ENCODE results near the gene MYO9B. TPM values are rescaled to one million over a fixed set of nuclear protein-coding genes. Genes with fewer than 3 reads are reported as not detected.
"Not testable (repeated sequence)": the region's sequence is repeated elsewhere in the genome, so short reads cannot be mapped to it uniquely, and the experiment has no call there.

MYO9B gene
- total RNA-seq, 4 donors from 2014 or later: 102 to 246 (median 151) TPM

DNA sequence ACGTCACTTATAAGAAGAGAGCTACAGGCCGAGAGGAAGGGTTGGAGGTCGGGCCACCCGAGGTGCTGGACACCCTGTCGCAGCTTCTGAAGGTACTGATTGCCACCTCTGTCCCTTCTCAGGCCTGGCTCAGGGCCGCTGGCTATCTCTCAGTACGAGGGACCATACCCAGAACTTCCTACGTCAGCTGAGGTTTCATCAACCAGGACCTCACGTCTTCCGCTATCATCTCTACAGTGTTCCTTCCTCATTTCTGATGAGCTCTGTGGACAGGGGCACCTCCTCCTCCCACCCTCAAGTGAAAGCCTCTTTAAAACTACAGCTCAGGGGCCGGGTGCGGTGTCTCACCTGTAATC, 81.3 kb downstream of the MYO9B start:
- H3K36me3 ChIP-seq: peaks cover 0 to 68% (median 33%) of the 10 kb centered on the region in 4 donors
- no peaks in the 10 kb centered on the region for H3K27me3 ChIP-seq
- no peak for DNase-seq
- intact Hi-C loops (cut with DNase I; ENCODE audit: low total_unique reads) (loop anchor here (5.0 kb wide), 1 partner anchor 440 kb away; the partner anchor contains the start of gene NWD1), in situ Hi-C loops (cut with MboI; ENCODE audit: low pct_ligation_motif_present in 1 of 4, low pct_unique_long_range_greater_than_20kb in 1 of 4, low sequenced_read_pairs in 3 of 4) (no loop called here)
- no peaks in the 10 kb centered on the region for H3K4me1 ChIP-seq
- 86 to 95% methylated on average over 5 to 12 of the region's 12 CpGs for WGBS, 2 donors (ENCODE audit: low coverage in 1 of 2)
- no peak overlapping the region for H3K4me3 ChIP-seq
- no peaks in the 10 kb centered on the region for H3K9me3 ChIP-seq
- H3K27ac ChIP-seq: no peak overlapping the region
- no peak for TF ChIP-seq POLR2A (IDR thresholded peaks at IDR 0.05)

DNA sequence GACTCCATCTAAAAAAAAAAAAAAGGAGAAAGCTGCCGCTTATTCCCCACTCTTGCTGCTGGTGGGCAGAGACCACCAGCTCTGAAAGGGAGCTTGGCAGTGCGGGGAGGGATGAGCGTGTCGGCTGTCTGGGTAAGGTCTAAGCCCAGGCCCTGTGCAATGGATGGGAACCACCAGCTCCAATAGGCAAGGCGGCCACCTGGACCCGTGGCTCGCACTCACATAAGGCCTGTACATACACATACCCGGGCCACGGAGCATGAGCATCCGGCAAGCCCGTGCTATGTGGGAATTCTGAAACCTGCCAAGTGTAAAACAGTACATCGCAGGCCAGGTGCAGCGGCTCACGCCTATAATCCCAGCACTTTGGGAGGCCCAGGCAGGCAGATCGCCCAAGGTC, 83.0 kb downstream of the MYO9B start:
- DNase-seq: no peak
- no peaks in the 10 kb centered on the region for H3K27me3 ChIP-seq
- 90% methylated on average over 15 of the region's 15 CpGs; no CpG with 5 or more reads in 1 of the 2 donors for WGBS, 2 donors (ENCODE audit: low coverage in 1 of 2)
- H3K27ac ChIP-seq: no peak overlapping the region
- no peaks in the 10 kb centered on the region for H3K4me1 ChIP-seq
- H3K9me3 ChIP-seq: no peaks in the 10 kb centered on the region
- TF ChIP-seq, protein P1, sequence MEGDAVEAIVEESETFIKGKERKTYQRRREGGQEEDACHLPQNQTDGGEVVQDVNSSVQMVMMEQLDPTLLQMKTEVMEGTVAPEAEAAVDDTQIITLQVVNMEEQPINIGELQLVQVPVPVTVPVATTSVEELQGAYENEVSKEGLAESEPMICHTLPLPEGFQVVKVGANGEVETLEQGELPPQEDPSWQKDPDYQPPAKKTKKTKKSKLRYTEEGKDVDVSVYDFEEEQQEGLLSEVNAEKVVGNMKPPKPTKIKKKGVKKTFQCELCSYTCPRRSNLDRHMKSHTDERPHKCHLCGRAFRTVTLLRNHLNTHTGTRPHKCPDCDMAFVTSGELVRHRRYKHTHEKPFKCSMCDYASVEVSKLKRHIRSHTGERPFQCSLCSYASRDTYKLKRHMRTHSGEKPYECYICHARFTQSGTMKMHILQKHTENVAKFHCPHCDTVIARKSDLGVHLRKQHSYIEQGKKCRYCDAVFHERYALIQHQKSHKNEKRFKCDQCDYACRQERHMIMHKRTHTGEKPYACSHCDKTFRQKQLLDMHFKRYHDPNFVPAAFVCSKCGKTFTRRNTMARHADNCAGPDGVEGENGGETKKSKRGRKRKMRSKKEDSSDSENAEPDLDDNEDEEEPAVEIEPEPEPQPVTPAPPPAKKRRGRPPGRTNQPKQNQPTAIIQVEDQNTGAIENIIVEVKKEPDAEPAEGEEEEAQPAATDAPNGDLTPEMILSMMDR (IDR thresholded peaks at IDR 0.05): no peak
- TF ChIP-seq POLR2AphosphoS5 (IDR thresholded peaks at IDR 0.05) (no peak), POLR2A (IDR thresholded peaks at IDR 0.05) (no peak), EP300 (IDR thresholded peaks at IDR 0.05; ENCODE audit: low read depth) (no peak)
- intact Hi-C loops (cut with DNase I; ENCODE audit: low total_unique reads): loop anchor here (5.0 kb wide), 1 partner anchor 441 kb away; the partner anchor contains the start of gene NWD1
- peaks cover 0 to 79% (median 37%) of the 10 kb centered on the region in 4 donors for H3K36me3 ChIP-seq
- in situ Hi-C loops (cut with MboI; ENCODE audit: low pct_ligation_motif_present in 1 of 4, low pct_unique_long_range_greater_than_20kb in 1 of 4, low sequenced_read_pairs in 3 of 4): no loop called here
- H3K4me3 ChIP-seq: no peak overlapping the region

DNA sequence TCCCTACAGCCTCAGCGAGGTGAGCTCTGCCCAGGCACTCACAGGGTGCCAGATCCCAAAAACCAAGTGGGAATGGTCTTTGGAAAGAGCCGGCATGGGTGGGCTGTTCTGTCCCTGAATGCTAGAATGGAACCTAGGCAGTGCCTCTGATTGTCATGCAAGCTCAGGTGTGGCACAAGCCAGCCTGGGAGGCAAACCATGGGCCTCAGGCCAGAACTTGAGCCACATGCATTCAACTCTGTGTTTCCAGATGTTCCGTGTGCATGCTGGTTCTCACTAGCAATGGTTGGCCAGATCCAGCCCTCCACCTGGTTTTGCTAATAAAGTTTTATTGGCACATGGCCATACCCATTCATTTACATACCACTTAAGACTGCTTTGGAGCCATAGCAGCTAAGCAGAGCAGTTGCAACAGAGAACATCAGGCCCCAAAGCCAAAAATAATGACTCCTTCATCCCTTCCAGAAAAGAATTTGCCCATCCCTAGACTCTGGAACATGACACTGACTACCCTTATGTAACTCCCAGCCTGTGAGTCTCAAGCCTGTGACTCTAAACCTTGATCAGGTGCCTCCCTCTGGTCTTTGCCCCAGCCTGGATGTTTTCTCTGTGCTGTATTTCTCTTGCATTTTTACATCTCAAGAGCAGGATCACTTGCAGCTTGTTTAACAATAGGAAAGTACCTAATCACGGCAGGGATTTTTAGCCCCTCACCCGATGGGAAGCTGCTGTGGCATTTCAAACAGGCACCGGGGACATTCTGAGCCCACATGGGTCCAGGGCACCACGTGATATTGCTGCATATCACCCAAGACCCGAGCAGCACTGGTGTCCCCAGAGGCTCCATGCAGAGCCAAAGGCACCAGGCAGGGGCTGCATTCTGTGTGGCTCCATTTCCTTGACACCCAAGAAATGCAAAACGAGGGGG, 84.2 kb downstream of the MYO9B start:
- Histone ChIP-seq H3K4me1 (no peaks in the 10 kb centered on the region), H3K27ac (no peak overlapping the region), H3K4me3 (no peak overlapping the region), H3K36me3 (peaks cover 0 to 82% (median 38%) of the 10 kb centered on the region in 4 donors), H3K27me3 (no peaks in the 10 kb centered on the region), H3K9me3 (no peaks in the 10 kb centered on the region)
- in situ Hi-C loops (cut with MboI; ENCODE audit: low pct_ligation_motif_present in 1 of 4, low pct_unique_long_range_greater_than_20kb in 1 of 4, low sequenced_read_pairs in 3 of 4) (no loop called here), intact Hi-C loops (cut with DNase I; ENCODE audit: low total_unique reads) (loop anchor here (5.0 kb wide), 1 partner anchor 442 kb away; the partner anchor contains the start of gene NWD1)
- TF ChIP-seq POLR2A (IDR thresholded peaks at IDR 0.05) (no peak), POLR2AphosphoS5 (IDR thresholded peaks at IDR 0.05) (no peak), EP300 (IDR thresholded peaks at IDR 0.05; ENCODE audit: low read depth) (no peak)
- TF ChIP-seq, protein P1 (IDR thresholded peaks at IDR 0.05): no peak
- DNase-seq: no peak
- WGBS, 2 donors (ENCODE audit: low coverage in 1 of 2): 74 to 100% methylated on average over 2 to 8 of the region's 9 CpGs

DNA sequence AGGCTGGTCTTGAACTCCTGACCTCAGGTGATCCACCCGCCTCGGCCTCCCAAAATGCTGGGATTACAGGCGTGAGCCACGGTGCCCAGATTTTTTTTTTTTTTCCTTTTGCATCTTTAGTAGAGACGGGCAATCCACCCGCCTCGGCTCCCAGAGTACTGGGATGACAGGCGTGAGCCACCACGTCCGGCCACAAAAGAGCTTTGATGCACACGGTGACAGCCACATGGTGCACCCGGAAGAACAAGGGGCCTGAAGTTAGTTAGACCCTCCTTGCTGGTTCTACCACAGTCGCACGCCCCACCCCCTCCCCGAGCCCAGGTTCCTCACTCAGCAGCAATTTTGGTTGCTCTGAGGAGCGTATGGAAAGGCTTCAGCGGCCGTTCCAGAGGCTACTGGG, 85.3 kb downstream of the MYO9B start:
- intact Hi-C loops (cut with DNase I; ENCODE audit: low total_unique reads): no loop called here
- H3K4me1 ChIP-seq: no peaks in the 10 kb centered on the region
- WGBS, 2 donors (ENCODE audit: low coverage in 1 of 2): 97% methylated on average over 17 of the region's 18 CpGs; no CpG with 5 or more reads in 1 of the 2 donors
- TF ChIP-seq POLR2A (IDR thresholded peaks at IDR 0.05) (no peak), POLR2AphosphoS5 (IDR thresholded peaks at IDR 0.05) (no peak), EP300 (IDR thresholded peaks at IDR 0.05; ENCODE audit: low read depth) (no peak)
- TF ChIP-seq, protein P1 (IDR thresholded peaks at IDR 0.05): no peak
- H3K36me3 ChIP-seq: peaks cover 0 to 81% (median 40%) of the 10 kb centered on the region in 4 donors
- H3K4me3 ChIP-seq: no peak overlapping the region
- in situ Hi-C loops (cut with MboI; ENCODE audit: low pct_ligation_motif_present in 1 of 4, low pct_unique_long_range_greater_than_20kb in 1 of 4, low sequenced_read_pairs in 3 of 4): no loop called here
- DNase-seq: no peak
- H3K27me3 ChIP-seq: no peaks in the 10 kb centered on the region
- no peak overlapping the region for H3K27ac ChIP-seq
- no peaks in the 10 kb centered on the region for H3K9me3 ChIP-seq

DNA sequence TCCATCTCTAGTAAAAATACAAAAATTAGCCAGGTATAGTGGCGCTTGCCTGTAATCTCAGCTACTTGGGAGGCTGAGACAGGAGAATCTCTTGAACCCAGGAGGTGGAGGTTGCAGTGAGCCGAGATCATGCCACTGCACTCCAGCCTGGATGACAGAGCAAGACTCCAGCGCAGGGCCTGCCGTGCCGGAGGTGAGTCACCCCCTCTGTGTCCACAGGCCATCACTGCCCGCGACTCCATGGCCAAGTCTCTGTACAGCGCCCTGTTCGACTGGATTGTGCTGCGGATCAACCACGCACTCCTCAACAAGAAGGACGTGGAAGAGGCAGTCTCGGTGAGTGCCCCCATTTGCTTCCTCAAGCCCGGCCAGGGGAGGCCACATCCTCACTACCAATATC, 86.6 kb downstream of the MYO9B start:
- H3K27me3 ChIP-seq; intact Hi-C loops (cut with DNase I; ENCODE audit: low total_unique reads); H3K9me3 ChIP-seq; DNase-seq; H3K4me3 ChIP-seq; H3K27ac ChIP-seq; in situ Hi-C loops (cut with MboI; ENCODE audit: low pct_ligation_motif_present in 1 of 4, low pct_unique_long_range_greater_than_20kb in 1 of 4, low sequenced_read_pairs in 3 of 4); H3K4me1 ChIP-seq: not testable (repeated sequence)
- 97% methylated on average over 14 of the region's 14 CpGs; no CpG with 5 or more reads in 1 of the 2 donors for WGBS, 2 donors (ENCODE audit: low coverage in 1 of 2)
- H3K36me3 ChIP-seq: peaks cover 0 to 76% (median 38%) of the 10 kb centered on the region in 4 donors
